ENCODE data around the gene CRKL. TPM values are rescaled to one million over a fixed set of nuclear protein-coding genes. Genes with fewer than 3 reads are reported as not detected.
A peak's percentile ranks its signal among the peaks of the same experiment; 100 is the strongest.

CRKL gene
- total RNA-seq: 10 to 100 TPM; 46.7 to 53.7 TPM

DNA sequence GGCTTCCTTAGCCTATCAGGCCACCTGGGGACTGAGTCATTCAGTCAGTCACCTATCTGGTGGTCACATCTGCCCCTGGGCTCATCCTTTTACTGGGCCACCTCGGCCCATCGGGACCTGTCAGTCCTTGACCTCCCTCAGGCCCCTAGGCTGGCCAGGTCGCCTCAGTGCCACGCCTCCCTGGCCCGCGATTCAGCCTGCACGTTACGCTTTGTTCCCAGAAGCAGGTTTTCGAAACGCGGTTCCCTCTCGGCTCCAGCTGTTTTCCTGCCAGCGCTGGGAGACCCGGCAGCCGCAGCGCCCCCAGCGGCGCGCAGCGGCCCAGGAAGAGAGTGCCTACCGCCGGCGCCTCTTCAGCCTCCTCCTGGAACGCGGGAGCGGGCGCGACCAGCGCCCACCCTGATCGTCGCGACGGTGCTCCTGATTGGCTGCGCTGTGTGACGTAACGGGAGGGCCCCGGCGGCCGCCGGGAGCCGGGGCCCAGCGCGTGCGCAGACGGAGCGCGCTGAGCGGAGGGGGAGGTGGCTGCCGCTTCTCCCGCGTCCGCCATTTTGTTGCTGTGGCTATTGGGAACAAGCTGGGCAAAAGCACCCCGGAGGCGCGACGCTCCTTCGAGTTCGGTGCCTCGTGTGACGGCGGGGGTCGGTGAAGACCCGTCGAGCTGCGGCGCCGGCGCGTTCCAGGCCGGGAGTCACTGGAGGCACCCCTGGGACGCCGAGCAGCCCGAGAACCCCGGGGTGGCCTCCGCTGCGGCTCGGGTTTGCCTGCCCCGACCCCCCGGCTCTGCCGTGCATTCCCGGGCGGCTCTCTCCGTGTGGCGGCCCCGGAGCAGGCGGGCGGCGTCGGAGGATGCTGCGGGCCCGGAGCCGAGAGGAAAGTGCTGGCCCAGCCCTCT, at the start of gene CRKL:
TSS of gene CRKL (plus strand) at position 492 of the 895 bp plus-strand sequence. CDS start 528 bp downstream, outside the sequence.
- Histone ChIP-seq H3K27me3 (no peaks in the 10 kb centered on the region), H3K4me1 (peaks cover 0 to 41% of the 10 kb centered on the region in 2 donors), H3K27ac (peak within 1 kb of the TSS; percentile 91 to 98), H3K9me3 (no peaks in the 10 kb centered on the region), H3K36me3 (no peaks in the 10 kb centered on the region), H3K4me3 (peak within 1 kb of the TSS; percentile 69 to 78)
- peak; percentile 82 to 95 for TF ChIP-seq CTCF (IDR thresholded peaks at IDR 0.05)
- peak; percentile 97 for DNase-seq (ENCODE audit: low spot score)

GRCh38 chr22:20868025-20868962, 48.9 kb upstream of the CRKL start:
- Histone ChIP-seq H3K4me1 (peaks cover 0 to 31% of the 10 kb centered on the region in 2 donors), H3K27ac (peak overlapping the region; percentile 77 to 80), H3K4me3 (no peak overlapping the region), H3K27me3 (no peaks in the 10 kb centered on the region), H3K36me3 (peaks cover 14% of the 10 kb centered on the region), H3K9me3 (no peaks in the 10 kb centered on the region)
- TF ChIP-seq CTCF (IDR thresholded peaks at IDR 0.05): no peak
- DNase-seq (ENCODE audit: low spot score): no peak

DNA sequence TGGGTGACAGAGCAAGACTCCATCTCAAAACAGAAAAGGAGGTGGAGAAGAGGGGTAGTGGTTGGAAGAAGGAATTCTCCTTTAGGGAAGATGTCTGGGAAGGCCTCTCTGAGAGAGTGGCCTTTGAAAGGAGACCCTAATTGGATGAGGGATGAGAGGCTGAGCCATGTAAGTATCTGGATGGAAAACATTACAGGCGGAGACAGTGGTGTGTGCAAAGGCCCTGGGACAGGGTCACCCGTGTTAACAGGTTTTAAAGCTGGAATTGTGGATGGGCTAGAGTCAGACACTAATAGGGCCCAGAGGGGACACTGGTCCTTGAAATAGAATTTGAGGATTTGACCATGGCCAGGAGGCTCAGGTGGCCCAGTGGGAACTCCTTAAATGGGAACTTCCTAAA, 48.0 kb upstream of the CRKL start:
- peaks cover 14% of the 10 kb centered on the region for H3K36me3 ChIP-seq
- no peak overlapping the region for H3K27ac ChIP-seq
- H3K9me3 ChIP-seq: no peaks in the 10 kb centered on the region
- H3K27me3 ChIP-seq: no peaks in the 10 kb centered on the region
- no peak overlapping the region for H3K4me3 ChIP-seq
- H3K4me1 ChIP-seq: peaks cover 0 to 31% of the 10 kb centered on the region in 2 donors
- TF ChIP-seq CTCF (IDR thresholded peaks at IDR 0.05): no peak
- DNase-seq (ENCODE audit: low spot score): no peak

DNA sequence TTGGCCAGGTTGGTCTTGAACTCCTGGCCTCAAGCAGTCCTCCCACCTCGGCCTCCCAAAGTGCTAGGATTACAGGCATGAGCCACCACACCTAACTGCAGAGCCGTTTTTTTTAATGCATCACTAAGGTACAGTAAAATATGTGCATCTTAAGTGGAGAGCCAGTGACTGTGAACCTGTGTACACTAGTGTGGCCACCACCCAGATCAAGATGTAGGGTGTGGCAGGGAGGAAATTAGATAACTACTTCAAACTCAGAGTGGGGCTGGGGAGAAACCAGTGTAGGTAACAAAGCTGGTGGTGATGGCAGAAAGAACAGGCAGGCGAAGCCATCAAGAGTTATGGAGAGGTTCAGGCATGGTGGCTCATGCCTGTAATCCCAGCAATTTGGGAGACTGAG, 44.0 kb upstream of the CRKL start:
- Histone ChIP-seq H3K27me3 (no peaks in the 10 kb centered on the region), H3K4me3 (no peak overlapping the region), H3K36me3 (peaks cover 28% of the 10 kb centered on the region), H3K27ac (no peak overlapping the region), H3K9me3 (no peaks in the 10 kb centered on the region), H3K4me1 (peaks cover 0 to 5% of the 10 kb centered on the region in 2 donors)
- DNase-seq (ENCODE audit: low spot score): no peak
- no peak for TF ChIP-seq CTCF (IDR thresholded peaks at IDR 0.05)

DNA sequence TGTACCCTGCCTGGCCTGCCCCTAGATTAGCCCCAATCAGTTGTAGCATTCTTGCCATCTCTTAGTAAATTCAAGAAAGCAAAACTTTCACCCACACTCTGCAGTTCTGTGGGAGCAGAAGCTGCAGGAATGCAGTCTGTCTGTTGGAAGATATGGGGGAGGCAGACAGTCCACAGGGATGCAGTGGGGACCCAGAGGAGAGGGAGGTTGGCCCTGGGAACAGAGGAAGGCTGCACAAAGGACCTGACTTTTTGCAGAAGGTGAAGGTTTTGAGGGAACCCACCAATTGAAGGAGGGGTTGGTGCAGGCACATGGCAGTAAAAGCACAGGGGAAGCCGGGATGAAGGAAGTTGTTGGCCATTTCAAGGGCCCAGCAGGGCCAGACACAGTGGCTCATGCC, 41.9 kb upstream of the CRKL start:
- Histone ChIP-seq H3K9me3 (no peaks in the 10 kb centered on the region), H3K4me3 (no peak overlapping the region), H3K36me3 (peaks cover 27% of the 10 kb centered on the region), H3K27me3 (no peaks in the 10 kb centered on the region), H3K4me1 (no peaks in the 10 kb centered on the region), H3K27ac (no peak overlapping the region)
- DNase-seq (ENCODE audit: low spot score): no peak
- TF ChIP-seq CTCF (IDR thresholded peaks at IDR 0.05): no peak

Data from right atrium auricular region (tissue), 2 donors.